CD4-positive, alpha-beta T cell treated with Interleukin-10 for 1 hour (primary cell): Measurements from ENCODE around the gene BARD1.
"Not testable (repeated sequence)": the region's sequence is repeated elsewhere in the genome, so short reads cannot be mapped to it uniquely, and the experiment has no call there.

Experiments used
- DNase-seq: peaks from one replicate; pipeline ENCODE4 v3.0.0-alpha.2; 2020

Gene BARD1

GRCh38 chr2:214808981-214809750 is at the start of gene BARD1:
Gene BARD1 (minus strand): TSS chr2:214809683. CDS start chr2:214809569, 114 bp downstream.
- peak; percentile 62 for DNase-seq

GRCh38 chr2:214856137-214856536 is 46.7 kb upstream of the BARD1 start:
- DNase-seq, result no peak

- DNase-seq, result no peak
These were observed 44.4 kb upstream of the BARD1 start for GRCh38 chr2:214853906-214854305.

- DNase-seq, result no peak
These were observed 34.3 kb upstream of the BARD1 start for GRCh38 chr2:214843823-214844222.

GRCh38 chr2:214839464-214839863 is 30.0 kb upstream of the BARD1 start:
- DNase-seq, result no peak

GRCh38 chr2:214837466-214837865 is 28.0 kb upstream of the BARD1 start:
- no peak for DNase-seq

- no peak for DNase-seq
These were observed 27.1 kb upstream of the BARD1 start for GRCh38 chr2:214836568-214836967.

GRCh38 chr2:214830794-214831346 is 21.4 kb upstream of the BARD1 start:
- DNase-seq, result peak; percentile 25

GRCh38 chr2:214816008-214816533 is 6.6 kb upstream of the BARD1 start:
- DNase-seq, result no peak

- no peak for DNase-seq
These were observed 1.2 kb upstream of the BARD1 start for GRCh38 chr2:214810671-214811070.

- peak; percentile 99 for DNase-seq
These were observed 475 bp upstream of the BARD1 start for GRCh38 chr2:214809751-214810564.

GRCh38 chr2:214807653-214808052 is 1.8 kb downstream of the BARD1 start:
- no peak for DNase-seq

GRCh38 chr2:214801768-214802397 is 7.6 kb downstream of the BARD1 start:
- DNase-seq, result no peak

GRCh38 chr2:214801068-214801467 is 8.4 kb downstream of the BARD1 start:
- DNase-seq, result no peak

GRCh38 chr2:214800180-214800579 is 9.3 kb downstream of the BARD1 start:
- no peak for DNase-seq

- no peak for DNase-seq
These were observed 12.6 kb downstream of the BARD1 start for GRCh38 chr2:214796911-214797310.

GRCh38 chr2:214783181-214783580 is 26.3 kb downstream of the BARD1 start:
- DNase-seq, result not testable (repeated sequence)

- DNase-seq, result no peak
These were observed 26.8 kb downstream of the BARD1 start for GRCh38 chr2:214782671-214783070.

GRCh38 chr2:214781226-214781625 is 28.3 kb downstream of the BARD1 start:
- no peak for DNase-seq

GRCh38 chr2:214775971-214776370 is 33.5 kb downstream of the BARD1 start:
- DNase-seq, result no peak

- DNase-seq, result no peak
These were observed 35.4 kb downstream of the BARD1 start for GRCh38 chr2:214774108-214774507.

GRCh38 chr2:214772443-214773015 is 37.0 kb downstream of the BARD1 start:
- no peak for DNase-seq

- no peak for DNase-seq
These were observed 44.3 kb downstream of the BARD1 start for GRCh38 chr2:214765180-214765579.
